Activated CD4-positive, alpha-beta T cell treated with anti-CD3 and anti-CD28 coated beads for 24 hours (primary cell): ENCODE measurements around the gene ENPP6.
"Not testable (repeated sequence)": the region's sequence is repeated elsewhere in the genome, so short reads cannot be mapped to it uniquely, and the experiment has no call there.

Experiments
- DNase-seq, 2 donors: peaks; one replicate each; pipeline ENCODE4 v3.0.0-alpha.2; 2020; ENCODE audit warnings: low read depth in 2 of 2

ENPP6 gene

DNA sequence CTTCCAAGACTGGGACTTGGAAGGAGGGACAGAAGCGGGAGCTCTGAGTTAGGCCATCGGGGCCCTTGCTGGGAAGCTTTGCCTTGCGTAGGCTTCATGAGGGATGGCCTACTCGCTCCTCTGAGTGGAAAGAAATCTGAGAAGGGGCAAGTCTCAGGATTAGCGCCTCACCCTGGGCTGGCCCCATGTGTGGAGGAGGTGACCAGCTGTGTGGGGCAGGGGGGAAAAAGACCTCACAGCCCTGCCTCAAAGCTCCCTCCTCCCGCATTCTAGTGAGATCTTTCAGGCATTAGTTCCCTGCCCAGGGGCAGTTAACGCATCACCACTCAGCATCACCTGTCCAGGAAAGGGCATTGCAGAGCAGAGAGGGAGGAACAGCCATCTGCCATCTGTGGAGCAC is 156.1 kb downstream of the ENPP6 start:
- no peak for DNase-seq

DNA sequence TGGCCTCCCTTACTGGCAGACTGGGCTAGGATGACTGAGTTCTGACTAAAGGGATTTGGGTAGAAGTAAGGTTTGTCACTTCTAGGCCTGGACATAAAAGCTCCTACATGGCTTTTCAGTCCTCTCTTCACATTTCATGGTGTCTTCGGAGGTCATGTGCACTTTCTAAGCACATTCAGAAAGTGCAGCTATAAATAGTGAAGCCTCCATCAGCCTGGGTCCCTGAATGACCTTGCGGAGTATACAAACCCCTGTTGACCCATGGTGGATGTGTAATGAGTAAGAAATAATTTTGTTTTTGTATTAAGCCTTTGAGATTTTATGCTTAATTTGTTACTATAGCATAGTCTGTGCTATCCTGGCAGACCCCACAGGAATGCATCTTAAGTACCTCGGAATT is 158.6 kb downstream of the ENPP6 start:
- no peak for DNase-seq

DNA sequence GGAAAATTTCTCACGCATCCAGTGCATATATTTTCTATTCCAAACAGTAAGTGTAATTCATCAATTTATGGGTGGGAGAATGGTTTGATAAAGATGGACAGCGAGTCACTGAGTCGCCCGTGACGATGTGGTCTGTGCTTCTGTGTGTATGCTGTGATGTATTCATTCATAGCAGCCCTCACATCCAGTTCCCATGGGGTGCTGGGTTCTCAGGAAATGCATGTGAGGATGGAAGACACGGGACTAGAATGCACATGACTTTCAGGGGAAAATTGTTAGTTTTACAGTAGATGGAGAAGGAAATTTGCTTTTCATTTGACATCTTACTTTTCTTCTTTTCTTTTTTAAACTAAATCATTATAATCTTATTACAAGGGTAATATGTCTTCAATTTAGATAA is 159.6 kb downstream of the ENPP6 start:
- no peak for DNase-seq

DNA sequence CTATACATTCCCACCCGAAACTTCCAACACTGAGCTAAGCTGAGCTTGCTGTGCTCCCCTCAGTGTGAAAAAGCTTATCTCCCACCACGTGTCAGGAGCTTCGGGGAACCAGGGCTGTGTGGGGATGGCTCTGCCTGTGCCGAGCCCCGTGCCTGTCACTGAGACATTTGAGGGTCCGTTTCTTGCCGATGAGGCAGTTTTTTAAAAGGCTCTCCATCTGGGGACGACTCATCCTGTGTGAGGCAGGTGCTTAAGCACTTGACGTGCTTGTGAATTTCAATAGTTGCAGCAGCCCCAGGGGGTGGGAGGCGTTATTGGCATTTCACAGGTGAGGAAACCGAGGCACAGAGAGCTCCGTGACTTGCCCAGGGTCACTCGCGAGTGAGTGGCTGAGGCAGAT is 160.8 kb downstream of the ENPP6 start:
- no peak for DNase-seq

DNA sequence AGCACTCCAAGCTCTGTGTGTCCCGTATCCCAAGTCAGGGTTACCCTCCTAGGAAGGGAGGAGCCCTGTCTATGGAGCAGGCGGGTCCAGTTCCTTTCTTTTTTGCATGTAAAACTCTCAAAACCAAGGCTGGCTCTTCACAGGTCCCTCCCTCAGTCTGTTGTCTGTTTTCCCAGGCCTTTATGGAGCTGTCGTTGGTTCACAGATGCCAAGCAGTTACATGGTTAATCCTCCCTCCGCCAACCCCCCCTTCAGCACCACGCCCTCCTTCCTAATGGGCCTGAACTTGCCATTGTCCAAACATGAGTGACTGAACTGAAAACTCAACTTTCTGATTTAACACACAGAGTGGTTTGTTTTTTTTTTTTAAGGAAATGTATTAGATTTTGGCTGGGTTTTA is 164.2 kb downstream of the ENPP6 start:
- DNase-seq = no peak

DNA sequence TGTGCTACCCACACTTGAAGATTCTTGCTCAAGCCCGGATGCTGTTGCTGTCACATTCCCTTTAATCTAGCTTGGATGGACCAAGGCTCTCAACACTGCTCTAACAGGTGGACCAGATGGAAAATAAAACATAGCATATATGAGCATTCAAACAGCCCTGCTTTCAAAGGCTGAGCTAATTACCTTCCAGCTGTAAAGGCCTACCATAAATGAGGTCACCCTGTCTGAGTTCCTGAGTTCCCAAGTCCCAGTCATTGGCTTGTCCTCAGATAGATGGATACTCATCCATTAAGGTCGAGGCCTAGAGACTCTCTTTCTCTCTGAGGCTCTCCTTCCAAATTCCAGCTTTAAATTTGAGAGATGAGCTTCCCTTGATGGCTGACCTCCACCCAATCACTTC is 165.1 kb downstream of the ENPP6 start:
- DNase-seq = no peak

DNA sequence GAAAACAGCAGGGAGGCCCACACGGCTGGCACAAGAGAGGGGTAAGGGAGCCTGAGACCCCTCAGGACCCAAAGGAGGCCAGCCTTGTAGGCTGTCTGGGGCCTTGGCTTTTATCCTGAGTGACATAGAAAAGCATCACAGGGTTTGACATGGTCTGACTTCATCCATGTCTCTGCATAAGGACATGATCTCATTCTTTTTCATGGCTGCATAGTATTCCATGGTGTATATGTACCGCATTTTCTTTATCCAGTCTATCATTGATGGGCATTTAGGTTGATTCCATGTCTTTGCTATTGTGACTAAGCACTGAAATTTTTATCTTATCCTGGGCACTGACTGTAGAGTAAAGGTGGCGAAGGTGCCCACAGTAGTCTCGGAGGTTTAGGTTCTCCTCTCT is 166.4 kb downstream of the ENPP6 start:
- DNase-seq = not testable (repeated sequence)

DNA sequence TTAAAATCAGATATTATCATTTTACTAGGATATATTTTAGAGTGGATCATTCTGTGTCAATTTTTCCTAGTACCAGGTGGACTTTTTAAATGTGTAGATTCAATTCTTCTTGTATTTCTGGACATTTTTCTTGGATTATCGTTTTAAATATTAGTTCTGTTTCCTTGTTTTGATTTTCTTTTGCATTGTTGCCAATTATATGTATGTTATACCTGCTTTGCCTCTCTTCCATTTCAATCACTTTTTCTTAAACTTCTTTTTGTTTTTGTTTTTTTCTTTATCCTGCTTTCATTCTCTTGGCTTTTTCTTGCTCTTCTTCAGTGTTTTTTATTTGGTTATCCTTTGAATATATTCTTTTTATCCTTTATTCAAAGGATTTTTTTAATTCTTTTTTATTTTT is 171.5 kb downstream of the ENPP6 start:
- DNase-seq = no peak

DNA sequence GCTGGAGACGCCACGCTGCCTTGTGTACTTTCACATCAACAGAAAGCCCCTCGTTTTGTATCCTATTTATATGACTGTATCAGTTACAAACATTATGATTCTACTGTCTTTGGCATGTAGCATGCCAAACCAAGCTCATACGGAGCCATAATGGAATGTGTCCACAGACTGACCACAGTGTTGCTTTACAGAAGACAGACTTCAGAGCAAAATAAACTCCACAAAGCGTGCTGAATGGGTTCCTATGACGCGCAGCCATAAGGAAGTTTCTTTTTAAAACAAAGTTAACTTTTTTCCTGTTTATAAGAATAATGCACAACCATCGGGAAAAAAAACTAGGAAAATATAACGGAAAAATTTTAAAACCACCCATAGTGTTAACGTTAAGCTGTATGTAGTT is 176.5 kb downstream of the ENPP6 start:
- no peak for DNase-seq

DNA sequence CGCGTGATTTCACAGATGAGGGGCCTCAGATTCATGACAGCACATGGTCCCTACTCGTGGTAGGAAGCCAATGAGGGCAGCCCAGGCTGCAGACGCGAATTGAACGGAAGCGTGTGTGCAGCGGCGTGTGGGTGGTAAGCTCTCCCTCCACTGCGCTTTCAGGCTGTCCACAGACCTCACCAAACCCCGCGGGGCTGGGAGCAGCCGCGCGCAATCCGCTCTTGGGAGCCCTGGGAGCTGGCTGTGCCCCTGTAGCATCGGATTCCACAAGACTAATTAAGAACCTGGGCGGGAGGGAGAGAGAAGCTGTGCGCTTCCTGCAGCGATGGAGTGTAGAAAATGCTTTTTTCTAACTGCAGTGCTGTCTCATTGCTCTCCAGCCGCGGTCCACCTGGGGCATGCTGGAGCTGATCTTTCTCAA is 177.7 kb downstream of the ENPP6 start:
- no peak for DNase-seq
